Stimulated activated CD8-positive, alpha-beta memory T cell treated with anti-CD3 and anti-CD28 coated beads, Interleukin-2, amount 100 ng/mL, for 48 hours (primary cell): Measurements from ENCODE around the gene CDH4.
"Not testable (repeated sequence)": the region's sequence is repeated elsewhere in the genome, so short reads cannot be mapped to it uniquely, and the experiment has no call there.

Experiments used
- DNase-seq, 2 donors: peaks; one replicate each; pipeline ENCODE4 v3.0.0-alpha.2; 2020; ENCODE audit warnings: low read depth in 2 of 2

The CDH4 gene

GRCh38 chr20:61459266-61459665 is 207.2 kb downstream of the CDH4 start:
- no peak for DNase-seq

GRCh38 chr20:61459705-61460104 is 207.6 kb downstream of the CDH4 start:
- no peak for DNase-seq

DNA sequence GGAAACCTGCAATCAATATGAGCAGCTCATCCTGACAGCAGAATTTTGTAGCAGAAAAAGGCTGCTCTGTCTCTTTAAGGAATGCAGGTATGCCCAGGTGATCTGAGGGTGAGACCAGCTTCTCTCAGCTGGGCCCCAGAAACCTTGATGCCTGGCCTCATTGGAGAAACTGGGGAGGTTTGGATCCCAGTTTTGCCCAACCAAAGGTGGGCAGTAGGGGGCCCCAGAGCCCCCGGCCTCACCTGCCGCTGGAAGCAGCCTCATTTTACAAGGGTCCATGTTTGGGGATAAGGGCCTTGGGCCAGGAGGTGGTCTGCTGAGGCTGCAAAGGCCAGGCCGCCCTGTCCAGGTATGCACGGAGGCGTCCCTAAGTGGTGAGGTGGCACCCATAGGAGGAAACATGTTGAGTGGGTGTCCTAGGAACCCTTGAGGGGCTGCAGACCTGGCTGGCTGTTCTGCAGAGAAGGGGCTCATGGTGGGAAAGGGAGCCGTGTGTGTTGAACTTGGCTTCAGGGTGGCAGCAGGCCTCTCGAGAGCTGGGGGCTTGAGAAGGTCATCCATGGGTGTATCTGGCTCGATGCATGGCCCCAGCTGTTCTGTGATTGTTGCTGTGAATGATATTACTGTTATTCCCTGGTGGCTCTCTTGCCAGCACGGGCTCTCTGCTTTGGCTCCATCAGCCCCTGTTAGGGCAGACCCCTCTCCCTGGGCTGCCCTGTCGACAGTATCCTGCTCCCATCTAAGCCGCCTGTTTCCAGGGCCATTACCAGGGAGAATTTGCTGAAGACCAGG is 208.4 kb downstream of the CDH4 start:
- DNase-seq, result no peak

- no peak for DNase-seq
Measured at GRCh38 chr20:61461461-61461860, 209.4 kb downstream of the CDH4 start.

GRCh38 chr20:61464307-61465303 is 212.5 kb downstream of the CDH4 start:
- DNase-seq, result no peak

DNA sequence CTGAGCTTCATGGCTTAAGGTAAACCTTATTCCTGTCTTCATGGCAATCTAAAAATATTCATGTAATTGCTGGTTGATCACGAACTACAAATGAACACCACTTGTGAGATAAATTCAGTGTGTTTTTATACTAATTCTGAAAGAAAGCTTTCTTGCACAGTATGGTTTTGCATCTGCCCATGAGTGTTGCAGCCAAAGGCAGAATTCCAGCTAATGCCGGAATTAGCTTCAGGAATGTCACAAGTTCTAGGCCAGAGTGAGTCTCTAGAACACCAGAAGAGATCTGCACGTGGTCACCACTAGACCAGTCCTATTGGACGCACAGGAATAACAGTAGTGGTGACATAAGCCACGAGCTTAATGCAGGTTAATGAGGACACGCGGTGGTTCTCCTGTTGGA is 223.7 kb downstream of the CDH4 start:
- DNase-seq, result no peak

- no peak for DNase-seq
Measured at GRCh38 chr20:61476956-61477355, 224.9 kb downstream of the CDH4 start.

- no peak for DNase-seq
Measured at GRCh38 chr20:61477451-61477861, 225.4 kb downstream of the CDH4 start.

DNA sequence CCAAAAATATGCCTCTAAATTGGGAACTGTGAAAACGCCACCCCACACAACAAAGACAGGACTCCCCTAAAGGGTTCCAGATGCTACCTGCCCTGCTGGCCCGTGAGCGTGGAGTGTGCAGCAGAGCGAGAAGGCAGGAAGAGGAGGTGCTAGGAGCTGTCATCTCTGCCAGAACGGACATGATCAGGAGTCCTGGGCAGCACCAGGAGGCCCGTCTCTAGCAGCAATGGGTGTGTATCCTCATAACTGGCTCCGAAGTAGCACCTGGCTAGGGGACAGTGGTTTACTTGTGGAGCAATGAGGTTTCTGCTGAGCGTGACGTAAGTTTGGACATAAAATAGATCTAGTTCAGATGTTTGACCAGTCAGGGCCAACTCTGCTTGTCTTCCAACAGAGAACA is 226.0 kb downstream of the CDH4 start:
- no peak for DNase-seq

DNA sequence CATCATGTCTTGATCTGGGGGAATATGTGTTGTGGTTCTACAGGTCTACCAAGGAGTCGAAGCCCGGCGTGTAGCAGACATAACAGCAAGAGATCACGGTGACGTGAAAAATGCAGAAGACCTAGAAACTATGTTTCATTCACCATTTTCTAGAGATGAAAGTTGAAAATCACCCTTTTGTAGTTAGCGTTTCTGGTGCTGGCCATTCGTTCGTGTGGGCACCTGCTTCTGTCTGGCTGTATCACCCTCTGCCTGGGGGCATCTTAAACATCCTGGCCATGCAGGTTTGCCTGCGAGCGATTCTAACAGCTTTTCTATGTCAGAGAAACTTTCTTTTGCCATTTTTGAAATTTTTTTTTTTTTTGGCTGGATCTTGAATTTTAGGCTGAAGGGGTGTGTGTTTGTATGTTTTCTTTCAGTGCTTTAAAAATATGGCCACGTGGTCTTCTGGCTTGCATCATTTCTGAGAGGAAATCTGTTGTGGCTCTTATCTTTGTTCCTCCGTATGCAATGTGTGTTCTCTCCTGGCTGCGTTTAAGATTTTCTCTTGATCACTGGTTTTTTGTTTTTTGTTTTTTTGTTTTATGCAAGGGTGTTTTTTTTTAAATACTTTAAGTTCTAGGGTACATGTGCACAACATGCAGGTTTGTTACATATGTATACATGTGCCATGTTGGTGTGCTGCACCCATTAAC is 226.7 kb downstream of the CDH4 start:
- no peak for DNase-seq

- not testable (repeated sequence) for DNase-seq
Measured at GRCh38 chr20:61479433-61479832, 227.4 kb downstream of the CDH4 start.

DNA sequence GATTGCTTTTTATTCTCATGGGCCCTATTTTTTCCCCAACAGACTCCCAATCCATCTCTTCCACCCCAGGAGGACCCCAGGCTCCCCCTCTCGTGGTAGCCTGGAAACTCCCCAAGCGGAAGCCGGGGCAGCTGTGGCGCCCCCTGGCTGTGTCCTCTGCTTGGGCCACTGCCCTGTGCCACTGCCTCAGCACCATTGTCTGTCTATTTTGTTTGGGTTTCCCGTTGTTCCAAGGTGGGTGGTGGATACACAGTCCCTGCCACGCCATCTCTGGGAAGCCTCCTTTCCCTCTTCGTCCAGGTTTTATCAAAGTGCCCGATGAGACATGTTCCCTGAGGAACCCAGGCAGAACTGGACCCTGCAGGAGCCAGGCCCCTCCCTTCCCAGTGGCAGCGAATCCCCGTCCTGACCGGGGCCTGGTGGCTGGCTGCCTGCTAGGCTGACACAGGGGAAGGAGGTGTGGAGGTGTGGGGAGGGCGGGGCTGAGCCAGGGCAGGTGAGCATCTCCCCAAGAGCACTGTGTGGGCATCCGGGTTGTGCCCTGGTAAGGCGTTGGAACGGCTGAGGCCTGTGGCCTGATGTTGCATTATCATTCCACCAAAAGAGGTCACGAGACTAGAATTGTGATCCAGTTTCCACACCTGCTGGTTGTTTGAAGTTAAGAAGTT is 228.2 kb downstream of the CDH4 start:
- DNase-seq, result no peak

DNA sequence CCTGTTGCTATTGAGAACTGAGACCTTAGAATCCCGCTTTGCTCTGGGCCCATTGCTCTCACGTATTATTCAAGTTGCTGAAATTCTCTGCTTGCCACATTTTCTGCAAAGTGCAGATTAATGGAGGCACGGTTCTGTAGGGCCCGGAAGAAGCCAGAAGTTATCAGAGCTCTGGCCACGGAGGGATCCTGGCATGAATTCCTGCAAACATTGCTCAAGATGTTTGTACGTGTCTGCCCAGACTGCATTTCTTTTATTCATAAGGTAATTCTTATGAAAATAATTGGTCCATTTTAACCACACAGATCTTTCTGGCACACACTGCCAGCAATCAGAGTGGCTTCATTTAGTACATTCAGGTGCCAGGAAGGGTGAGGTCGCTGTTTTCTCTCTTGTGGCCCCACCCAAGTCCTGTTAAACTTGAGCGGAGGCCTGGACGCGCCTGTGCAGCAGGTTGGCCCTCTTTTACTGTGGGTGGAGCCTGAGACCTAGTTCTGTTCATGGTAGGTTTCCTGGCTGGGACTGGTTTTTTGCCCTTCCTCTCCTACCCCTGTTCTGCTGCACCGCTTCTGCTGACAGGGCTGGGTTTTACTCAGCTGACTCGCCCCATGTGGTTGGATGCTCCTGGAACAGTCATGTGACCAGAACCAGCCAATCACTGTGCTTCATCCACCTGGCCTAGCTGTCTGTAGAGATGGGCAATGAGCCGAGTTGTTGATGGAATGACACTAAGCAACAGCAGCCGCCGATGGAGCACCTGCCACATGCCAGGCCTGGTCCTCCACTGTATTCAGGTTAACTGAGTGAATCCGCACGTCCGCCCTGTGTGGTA is 230.2 kb downstream of the CDH4 start:
- DNase-seq, result no peak

GRCh38 chr20:61482901-61483300 is 230.8 kb downstream of the CDH4 start:
- DNase-seq, result no peak

- DNase-seq, result no peak
Measured at GRCh38 chr20:61483336-61484067, 231.4 kb downstream of the CDH4 start.

- DNase-seq, result no peak
Measured at GRCh38 chr20:61486198-61486597, 234.1 kb downstream of the CDH4 start.

DNA sequence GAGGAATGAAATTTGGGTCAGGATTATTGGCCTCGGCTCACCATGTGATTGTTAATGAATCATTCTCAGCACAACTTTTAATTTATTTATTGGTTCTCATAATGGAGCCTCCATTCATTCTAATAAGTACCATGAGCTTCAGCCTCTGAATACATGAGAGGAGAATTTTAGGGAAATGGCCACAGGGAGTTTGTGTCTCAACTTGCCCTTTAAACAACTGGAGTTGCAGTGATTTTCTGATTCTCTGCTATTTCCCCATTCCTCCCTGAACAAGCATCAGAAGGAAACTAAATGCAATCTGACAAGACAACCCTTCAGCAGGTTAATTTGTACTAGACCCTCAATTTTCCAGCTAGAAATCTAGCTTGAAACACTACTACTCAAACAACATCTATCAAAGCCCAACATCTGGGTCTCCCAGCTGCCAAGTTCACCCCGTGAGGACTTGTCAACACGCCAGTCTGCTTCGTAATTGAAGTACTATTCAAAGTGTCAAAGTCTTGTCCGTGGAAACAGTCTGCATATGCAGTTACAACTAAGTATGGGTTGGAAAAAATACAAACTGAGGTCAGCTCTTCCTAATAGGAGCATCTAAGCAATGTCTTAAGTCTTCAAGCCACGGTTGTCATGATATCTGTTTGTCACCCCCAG is 235.4 kb downstream of the CDH4 start:
- DNase-seq, result no peak

- DNase-seq, result no peak
Measured at GRCh38 chr20:61487997-61488371, 235.9 kb downstream of the CDH4 start.

DNA sequence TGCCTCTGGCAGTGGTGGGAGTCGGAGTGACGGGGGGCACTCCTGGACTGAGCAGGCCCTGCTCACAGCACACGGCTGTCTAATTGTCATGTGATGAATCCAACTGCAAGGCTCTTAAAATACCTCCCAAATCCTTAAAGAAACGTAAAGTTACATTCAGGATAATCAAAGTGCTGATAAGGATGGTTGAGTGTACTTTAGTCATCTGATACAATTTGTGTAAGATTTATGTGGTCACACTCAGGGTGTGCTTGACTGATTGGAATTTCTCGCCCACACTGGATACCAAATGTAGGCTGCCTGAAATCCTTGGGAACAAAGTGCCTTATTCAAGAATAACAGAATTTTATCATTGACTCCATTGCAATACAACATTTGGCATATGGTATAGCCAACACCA is 238.7 kb downstream of the CDH4 start:
- DNase-seq, result no peak

GRCh38 chr20:61492065-61492464 is 240.0 kb downstream of the CDH4 start:
- no peak for DNase-seq
